Measurements from ENCODE around the gene TNS3. TPM values are rescaled to one million over a fixed set of nuclear protein-coding genes. Genes with fewer than 3 reads are reported as not detected.

The TNS3 gene
- total and polyA plus RNA-seq, 10 of the 15 experiments (the other 5 are each of a cell fraction or from before 2014, with no cell fraction given): 0.27 to 2.7 (median 0.79) TPM

DNA sequence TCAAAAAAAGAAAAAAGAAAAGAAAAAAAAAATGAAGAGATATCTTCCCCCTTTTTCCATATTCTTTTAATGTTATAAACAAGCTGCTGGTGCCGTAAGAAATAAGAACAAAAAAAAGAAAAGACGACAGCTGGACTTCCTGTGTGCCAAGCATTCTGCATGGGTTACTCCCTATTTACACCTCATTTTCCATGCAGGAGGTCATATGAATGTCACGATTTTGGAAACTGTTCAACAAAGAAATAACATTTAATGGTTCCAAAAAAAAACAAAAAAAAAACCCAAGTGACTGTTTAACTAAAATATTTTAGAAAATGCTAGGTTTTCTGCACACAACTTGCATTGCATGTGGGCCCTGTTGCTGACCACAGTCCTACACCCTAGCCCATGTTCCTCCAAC is 159.3 kb downstream of the TNS3 start (continued):
- TF ChIP-seq, protein P1, sequence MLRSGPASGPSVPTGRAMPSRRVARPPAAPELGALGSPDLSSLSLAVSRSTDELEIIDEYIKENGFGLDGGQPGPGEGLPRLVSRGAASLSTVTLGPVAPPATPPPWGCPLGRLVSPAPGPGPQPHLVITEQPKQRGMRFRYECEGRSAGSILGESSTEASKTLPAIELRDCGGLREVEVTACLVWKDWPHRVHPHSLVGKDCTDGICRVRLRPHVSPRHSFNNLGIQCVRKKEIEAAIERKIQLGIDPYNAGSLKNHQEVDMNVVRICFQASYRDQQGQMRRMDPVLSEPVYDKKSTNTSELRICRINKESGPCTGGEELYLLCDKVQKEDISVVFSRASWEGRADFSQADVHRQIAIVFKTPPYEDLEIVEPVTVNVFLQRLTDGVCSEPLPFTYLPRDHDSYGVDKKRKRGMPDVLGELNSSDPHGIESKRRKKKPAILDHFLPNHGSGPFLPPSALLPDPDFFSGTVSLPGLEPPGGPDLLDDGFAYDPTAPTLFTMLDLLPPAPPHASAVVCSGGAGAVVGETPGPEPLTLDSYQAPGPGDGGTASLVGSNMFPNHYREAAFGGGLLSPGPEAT (IDR thresholded peaks at IDR 0.05; ENCODE audit: low read depth): no peak

DNA sequence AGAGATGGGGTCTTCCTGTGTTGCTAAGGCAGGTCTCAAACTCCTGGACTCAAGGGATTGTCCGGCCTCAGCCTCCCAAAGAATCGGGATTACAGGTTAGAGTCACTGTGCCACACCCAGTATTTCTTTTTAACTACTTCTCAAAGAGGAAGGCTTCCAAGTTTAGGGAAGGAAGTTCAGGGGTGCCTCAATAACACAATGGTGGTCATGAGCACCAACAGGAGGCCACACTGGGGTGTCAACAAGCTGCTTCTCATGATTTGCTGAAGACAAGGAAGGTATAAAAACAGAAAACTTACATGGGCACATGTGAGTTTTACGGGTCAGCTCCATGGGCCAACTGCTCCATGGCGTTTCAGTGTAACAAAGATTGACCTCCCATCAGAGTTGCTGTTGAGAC is 160.5 kb downstream of the TNS3 start:
- SMC1A ChIA-PET (ENCODE audit: uncharacterized antibody, unreplicated experiment): interaction anchor here (0.7 kb wide), 1 partner anchor 233 kb away, joined by 3 read pairs; no protein-coding TSS in a partner anchor
- Histone ChIP-seq H2AFZ (ENCODE audit: control insufficient read depth, low read depth, low read length) (no peak overlapping the region), H4K20me1 (ENCODE audit: control insufficient read depth, insufficient read depth) (no peaks in the 10 kb centered on the region), H3K27ac (ENCODE audit: control insufficient read depth, insufficient read depth) (no peak overlapping the region), H3K79me2 (ENCODE audit: control insufficient read depth, insufficient read depth, low read length) (no peaks in the 10 kb centered on the region), H3K27me3 (replicated peaks in 1 of 2; ENCODE audit: control insufficient read depth in 2 of 2, insufficient read depth in 2 of 2, low read length in 1 of 2) (no peaks in the 10 kb centered on the region), H3K36me3 (ENCODE audit: control insufficient read depth in 2 of 2, insufficient read depth in 2 of 2, low read length in 1 of 2) (no peaks in the 10 kb centered on the region), H3K4me1 (ENCODE audit: control insufficient read depth, insufficient read depth, low read length) (no peaks in the 10 kb centered on the region), H3K9me3 (replicated peaks; ENCODE audit: control insufficient read depth, insufficient read depth, low read length) (no peaks in the 10 kb centered on the region), H3K4me3 (no peak overlapping the region), H3K4me2 (ENCODE audit: control insufficient read depth, insufficient read depth) (no peak overlapping the region), H3K9ac (ENCODE audit: control insufficient read depth, insufficient read depth, low read length) (no peak overlapping the region)
- DNase-seq (ENCODE audit: low read depth, low spot score) (no peak), FAIRE-seq (no peak), ATAC-seq (no peak)
- in situ Hi-C loops (cut with MboI) (no loop called here), intact Hi-C loops (cut with micrococcal nuclease; ENCODE audit: unreplicated experiment) (no loop called here)
- WGBS (ENCODE audit: insufficient coverage, insufficient replicate concordance, low lambda C conversion rate, missing lambda C conversion rate): 27% methylated on average over 4 of the region's 4 CpGs
- RAD21 ChIA-PET (ENCODE audit: unreplicated experiment): no interaction called here
- no TSS peak for BruUV-seq (replicated peaks)
- POLR2A ChIA-PET: no interaction called here
- TF ChIP-seq ZNF622 (IDR thresholded peaks at IDR 0.05) (no peak), TCF7 (IDR thresholded peaks at IDR 0.05; ENCODE audit: borderline replicate concordance) (no peak), KDM1A (IDR thresholded peaks at IDR 0.05; ENCODE audit: borderline replicate concordance) (no peak), ZNF24 (IDR thresholded peaks at IDR 0.05) (no peak), NR2F1 (conservative IDR thresholded peaks at IDR 0.05) (no peak), YBX1 (IDR thresholded peaks at IDR 0.05) (no peak), CEBPB (IDR thresholded peaks at IDR 0.05; ENCODE audit: borderline replicate concordance in 1 of 2, low read depth in 2 of 2, low read length in 2 of 2) (no peak)
- TF ChIP-seq, protein P2, sequence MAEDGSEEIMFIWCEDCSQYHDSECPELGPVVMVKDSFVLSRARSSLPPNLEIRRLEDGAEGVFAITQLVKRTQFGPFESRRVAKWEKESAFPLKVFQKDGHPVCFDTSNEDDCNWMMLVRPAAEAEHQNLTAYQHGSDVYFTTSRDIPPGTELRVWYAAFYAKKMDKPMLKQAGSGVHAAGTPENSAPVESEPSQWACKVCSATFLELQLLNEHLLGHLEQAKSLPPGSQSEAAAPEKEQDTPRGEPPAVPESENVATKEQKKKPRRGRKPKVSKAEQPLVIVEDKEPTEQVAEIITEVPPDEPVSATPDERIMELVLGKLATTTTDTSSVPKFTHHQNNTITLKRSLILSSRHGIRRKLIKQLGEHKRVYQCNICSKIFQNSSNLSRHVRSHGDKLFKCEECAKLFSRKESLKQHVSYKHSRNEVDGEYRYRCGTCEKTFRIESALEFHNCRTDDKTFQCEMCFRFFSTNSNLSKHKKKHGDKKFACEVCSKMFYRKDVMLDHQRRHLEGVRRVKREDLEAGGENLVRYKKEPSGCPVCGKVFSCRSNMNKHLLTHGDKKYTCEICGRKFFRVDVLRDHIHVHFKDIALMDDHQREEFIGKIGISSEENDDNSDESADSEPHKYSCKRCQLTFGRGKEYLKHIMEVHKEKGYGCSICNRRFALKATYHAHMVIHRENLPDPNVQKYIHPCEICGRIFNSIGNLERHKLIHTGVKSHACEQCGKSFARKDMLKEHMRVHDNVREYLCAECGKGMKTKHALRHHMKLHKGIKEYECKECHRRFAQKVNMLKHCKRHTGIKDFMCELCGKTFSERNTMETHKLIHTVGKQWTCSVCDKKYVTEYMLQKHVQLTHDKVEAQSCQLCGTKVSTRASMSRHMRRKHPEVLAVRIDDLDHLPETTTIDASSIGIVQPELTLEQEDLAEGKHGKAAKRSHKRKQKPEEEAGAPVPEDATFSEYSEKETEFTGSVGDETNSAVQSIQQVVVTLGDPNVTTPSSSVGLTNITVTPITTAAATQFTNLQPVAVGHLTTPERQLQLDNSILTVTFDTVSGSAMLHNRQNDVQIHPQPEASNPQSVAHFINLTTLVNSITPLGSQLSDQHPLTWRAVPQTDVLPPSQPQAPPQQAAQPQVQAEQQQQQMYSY (CRISPR knock-in tag; IDR thresholded peaks at IDR 0.05): no peak
- TF ChIP-seq, protein P3, sequence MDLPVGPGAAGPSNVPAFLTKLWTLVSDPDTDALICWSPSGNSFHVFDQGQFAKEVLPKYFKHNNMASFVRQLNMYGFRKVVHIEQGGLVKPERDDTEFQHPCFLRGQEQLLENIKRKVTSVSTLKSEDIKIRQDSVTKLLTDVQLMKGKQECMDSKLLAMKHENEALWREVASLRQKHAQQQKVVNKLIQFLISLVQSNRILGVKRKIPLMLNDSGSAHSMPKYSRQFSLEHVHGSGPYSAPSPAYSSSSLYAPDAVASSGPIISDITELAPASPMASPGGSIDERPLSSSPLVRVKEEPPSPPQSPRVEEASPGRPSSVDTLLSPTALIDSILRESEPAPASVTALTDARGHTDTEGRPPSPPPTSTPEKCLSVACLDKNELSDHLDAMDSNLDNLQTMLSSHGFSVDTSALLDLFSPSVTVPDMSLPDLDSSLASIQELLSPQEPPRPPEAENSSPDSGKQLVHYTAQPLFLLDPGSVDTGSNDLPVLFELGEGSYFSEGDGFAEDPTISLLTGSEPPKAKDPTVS (IDR thresholded peaks at IDR 0.05; ENCODE audit: low read depth, low read length): no peak
- TF ChIP-seq, protein P4, sequence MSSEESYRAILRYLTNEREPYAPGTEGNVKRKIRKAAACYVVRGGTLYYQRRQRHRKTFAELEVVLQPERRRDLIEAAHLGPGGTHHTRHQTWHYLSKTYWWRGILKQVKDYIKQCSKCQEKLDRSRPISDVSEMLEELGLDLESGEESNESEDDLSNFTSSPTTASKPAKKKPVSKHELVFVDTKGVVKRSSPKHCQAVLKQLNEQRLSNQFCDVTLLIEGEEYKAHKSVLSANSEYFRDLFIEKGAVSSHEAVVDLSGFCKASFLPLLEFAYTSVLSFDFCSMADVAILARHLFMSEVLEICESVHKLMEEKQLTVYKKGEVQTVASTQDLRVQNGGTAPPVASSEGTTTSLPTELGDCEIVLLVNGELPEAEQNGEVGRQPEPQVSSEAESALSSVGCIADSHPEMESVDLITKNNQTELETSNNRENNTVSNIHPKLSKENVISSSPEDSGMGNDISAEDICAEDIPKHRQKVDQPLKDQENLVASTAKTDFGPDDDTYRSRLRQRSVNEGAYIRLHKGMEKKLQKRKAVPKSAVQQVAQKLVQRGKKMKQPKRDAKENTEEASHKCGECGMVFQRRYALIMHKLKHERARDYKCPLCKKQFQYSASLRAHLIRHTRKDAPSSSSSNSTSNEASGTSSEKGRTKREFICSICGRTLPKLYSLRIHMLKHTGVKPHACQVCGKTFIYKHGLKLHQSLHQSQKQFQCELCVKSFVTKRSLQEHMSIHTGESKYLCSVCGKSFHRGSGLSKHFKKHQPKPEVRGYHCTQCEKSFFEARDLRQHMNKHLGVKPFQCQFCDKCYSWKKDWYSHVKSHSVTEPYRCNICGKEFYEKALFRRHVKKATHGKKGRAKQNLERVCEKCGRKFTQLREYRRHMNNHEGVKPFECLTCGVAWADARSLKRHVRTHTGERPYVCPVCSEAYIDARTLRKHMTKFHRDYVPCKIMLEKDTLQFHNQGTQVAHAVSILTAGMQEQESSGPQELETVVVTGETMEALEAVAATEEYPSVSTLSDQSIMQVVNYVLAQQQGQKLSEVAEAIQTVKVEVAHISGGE (CRISPR knock-in tag; IDR thresholded peaks at IDR 0.05): no peak
- CTCF ChIA-PET: no interaction called here

Data from GM12878 (cell line).